HG03571 (cell line): ENCODE data around the gene CCDC148.
"Not testable (repeated sequence)": the region's sequence is repeated elsewhere in the genome, so short reads cannot be mapped to it uniquely, and the experiment has no call there.

Experiments
- ATAC-seq: cut with Tn5 transposase; IDR thresholded peaks from one replicate; pipeline ENCODE4 v1.9.1; 2021; ENCODE audit not compliant: unreplicated experiment

Gene CCDC148

DNA sequence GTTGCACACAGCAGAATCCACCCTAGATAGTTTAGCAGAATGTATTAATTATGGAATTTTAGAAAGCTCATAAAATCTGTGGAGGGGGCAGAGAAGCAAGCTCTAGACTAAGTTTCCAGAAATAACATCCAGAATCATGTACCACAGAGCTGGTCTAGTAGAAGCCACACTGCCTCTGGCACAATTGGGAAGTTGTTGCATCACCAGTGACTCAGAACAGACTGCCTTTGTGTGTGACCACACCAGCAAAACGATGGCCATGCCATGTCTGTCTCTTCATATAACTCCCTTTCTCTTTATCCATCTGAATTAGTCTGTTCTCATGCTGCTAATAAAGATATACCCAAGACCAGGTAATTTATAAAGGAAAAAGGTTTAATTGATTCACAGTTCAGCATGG is 158.9 kb downstream of the CCDC148 start:
- ATAC-seq: no peak

DNA sequence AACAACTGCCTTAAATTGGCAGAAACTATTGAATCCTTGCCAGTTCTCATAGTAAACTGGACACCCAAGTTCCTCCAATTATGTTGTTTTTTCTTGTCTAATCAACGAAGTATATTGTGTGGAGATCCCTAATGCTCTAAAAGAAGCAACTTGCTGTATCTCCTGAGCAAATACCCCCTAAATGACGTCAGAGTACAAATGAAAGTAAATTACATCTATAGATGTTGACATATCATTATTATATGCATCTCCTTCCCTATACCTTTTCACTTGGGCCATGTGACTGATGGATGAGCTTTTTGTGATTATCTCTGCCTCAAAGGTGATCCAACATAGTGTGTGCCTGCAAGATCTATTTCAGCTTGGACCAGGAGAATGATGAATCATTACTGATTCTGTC is 159.4 kb downstream of the CCDC148 start:
- no peak for ATAC-seq

DNA sequence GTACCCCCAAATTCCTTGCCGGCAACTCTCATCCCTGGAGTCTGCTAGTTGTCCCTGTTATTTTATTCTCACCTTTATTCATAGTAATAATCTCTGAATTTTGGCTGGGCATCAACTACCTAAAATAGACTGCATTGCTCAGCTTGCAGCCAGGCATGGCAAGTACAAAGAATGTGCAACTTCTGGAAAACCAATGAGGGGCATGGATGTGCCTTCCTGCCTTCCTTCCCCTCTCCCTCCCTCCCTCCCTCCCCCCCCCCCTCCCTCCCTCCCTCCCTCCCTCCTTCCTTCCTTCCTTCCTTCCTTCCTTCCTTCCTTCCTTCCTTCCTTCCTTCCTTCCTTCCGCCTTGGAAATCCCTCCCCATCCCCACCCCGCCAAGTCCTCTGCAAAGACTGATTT is 162.8 kb downstream of the CCDC148 start:
- ATAC-seq: no peak

DNA sequence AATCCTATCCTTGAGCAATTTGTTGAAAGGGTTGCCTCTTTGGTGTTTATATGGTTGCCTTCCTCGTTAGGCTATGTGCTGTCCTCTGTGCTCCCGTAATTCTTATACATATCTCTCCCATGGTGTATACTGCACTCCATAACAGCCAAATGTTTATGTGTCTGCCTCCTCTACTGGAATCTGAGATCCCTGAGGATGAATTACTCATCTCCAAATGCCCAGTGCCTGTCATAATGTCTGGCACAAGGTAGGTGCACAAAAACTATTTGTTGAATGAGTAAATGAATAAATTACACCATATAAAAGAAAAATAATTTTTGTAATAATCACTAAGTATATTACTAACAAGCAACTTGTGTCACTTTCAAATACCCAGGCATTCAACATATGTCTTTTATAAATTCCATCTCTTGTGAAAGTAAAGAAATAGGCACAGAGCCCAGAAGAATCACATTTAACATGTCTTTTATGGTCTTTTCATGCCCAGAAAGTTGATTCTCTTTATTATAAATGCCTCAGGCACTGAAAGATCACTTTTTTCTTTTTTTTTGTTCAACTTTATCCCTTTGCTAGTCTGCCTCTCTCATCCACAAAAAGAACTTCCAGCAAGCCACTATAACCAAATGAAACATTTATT is 164.9 kb downstream of the CCDC148 start:
- no peak for ATAC-seq

DNA sequence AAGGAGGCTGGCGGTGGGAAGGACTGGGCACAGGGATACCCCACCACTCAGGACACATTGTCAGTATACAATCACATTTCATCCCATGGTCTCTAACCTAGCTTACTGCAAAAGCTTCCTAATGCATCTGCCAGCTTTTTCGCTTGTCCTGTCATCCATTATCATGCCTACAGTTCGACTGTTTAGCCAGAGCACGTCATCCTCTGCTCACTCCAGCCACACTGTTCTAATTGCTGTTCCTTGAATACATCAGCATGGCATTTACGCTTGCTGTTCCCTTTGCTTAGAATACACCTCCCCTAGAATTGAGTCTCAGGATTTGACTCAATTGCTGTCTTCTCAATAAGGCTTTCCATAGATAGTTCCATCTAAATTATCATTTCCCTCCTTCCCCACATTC is 166.3 kb downstream of the CCDC148 start:
- ATAC-seq: no peak

DNA sequence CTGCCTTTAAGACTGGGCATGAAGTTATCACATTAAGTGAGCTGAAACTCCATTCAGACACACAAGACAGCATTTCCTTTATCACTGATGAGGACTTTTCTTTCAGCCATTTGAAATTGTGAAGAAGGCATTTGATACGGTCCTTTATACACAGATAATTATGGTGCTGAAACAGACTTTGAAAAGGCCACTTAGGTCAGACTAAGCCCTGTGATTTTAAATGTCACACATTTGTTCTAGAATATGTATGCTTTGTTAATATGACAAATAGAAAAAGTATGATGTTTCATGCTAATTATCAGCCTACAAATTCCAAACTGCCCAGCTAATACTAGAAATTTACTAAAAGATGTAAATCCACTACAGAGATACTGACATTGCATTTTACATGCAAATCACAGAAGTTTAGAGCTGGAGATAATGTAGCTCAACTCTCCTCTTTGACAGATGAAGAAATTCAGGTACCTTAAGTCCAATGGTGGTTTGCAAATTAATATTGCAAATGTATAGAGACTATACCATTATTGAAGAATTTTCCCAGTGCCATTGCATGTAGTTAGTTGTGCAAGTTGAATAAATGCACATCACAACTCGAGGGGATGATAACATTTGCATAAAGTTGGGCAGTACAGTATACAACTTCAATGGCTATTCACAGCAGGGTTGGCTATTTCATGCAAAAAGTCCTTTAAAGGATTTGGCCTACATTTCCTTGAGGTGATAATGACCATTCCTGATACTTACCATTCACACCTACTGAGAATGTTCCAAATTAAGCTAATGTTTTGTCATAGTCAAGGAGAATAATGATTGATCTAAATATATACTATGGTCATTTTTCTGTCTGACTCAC is 179.7 kb downstream of the CCDC148 start:
- ATAC-seq: no peak

DNA sequence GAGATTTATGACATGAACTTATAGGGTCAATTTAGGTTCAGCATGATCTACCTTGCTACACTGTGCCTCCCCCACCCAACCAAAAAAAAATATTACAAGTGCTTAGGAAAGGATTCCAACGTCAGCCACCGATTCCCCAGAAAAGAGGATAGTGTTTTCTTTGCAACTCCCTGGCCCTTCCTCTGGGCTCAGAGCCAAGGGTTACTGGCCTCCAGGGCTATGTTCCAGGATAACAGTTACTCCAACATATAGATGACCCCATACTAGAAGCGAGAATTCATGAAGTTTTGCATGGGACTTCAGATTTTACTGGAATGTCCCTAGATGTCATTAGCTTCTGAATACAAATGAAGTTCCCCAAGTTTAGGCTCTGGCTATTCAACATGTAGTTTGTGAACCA is 182.8 kb downstream of the CCDC148 start:
- ATAC-seq: no peak

DNA sequence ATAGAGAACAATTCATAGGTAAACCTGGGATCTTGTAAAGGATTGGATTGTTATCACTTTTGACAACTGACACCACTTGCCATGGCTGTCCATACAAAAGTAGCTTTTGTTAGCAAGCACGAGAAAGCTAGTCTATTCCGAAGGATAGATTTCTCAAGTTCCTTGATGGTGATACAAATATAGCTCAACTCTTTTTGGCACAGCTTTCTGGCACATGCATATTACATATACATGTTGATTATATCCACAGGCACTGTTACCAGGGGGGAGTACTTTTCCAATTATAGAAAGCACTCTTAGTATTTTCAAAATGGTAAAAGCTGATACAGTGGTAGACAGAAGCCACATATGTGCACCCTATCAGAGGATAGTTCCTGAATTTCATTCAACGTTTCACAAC is 186.0 kb downstream of the CCDC148 start:
- no peak for ATAC-seq

DNA sequence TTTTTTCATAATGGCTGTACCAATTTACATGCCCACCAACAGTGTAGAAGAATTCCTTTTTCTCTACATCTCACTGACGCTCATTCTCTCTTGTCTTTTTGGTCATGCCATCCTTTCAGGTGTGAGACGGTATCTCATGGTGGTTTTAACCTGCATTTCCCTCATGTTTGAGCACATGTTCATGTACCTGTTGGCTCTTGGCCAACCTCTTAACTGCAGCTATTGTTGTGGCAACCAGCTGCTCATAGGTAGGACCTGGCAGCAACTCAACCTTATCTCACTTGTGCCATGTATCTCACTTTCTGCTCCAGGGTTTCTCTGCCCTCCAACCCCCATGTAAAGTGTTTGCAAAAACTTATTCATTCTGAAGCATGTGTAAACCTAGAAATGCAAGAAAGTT is 187.4 kb downstream of the CCDC148 start:
- no peak for ATAC-seq

DNA sequence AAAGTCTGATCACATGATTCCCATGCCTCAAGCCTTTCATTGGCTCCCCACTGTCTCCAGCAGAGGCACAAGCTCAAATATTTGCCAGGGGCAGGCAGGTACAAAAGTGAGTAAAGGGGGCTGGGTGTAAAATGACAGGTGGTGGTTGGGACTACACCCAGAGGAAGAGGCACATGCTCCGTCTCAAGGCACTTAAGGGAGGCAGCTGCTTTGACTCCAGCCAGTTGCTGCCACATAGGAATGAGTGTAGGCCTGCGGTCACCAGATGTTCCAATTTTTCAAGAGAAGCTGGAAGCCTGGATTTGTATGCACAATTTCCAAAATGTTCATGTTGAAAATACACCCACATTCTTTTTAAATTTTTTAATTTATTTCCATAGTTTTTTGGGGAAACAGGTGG is 190.4 kb downstream of the CCDC148 start:
- no peak for ATAC-seq

DNA sequence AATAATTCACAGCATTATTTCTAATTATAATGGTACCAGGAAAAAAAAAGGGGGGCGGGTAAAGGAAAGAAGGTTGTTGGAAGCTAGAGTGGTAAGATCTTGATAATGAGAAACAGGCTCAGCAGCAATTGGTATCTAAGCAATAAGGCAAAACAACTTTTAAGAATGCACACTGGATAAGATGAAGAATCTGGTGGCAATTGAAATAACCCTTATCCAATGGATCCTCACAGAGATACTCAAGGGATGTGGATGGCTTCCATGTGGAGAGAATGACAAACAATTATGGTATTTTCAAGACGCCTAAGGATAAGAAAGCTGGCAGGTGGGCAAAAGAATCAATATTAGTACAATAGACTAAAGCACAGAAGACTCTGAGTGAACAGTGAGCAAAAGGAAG is 201.3 kb downstream of the CCDC148 start:
- no peak for ATAC-seq

DNA sequence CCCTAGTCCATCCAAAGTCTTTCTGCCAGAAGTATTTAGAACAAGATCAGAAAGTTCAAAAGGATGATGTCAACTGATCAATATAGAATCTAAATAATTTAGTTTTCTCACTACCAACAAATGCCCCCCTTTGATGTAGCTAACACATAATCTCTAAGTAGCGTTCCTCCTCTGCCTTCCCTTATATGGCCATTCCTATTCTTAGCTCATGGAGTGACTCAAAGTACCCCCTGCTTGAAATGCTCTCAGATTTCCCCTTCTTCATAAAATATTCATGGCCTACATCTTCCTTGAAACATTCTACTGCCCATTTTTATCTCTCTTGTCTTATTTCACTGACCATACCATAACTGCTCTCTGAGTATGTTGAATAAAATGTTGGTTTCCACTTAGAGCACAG is 203.4 kb downstream of the CCDC148 start:
- ATAC-seq: no peak

DNA sequence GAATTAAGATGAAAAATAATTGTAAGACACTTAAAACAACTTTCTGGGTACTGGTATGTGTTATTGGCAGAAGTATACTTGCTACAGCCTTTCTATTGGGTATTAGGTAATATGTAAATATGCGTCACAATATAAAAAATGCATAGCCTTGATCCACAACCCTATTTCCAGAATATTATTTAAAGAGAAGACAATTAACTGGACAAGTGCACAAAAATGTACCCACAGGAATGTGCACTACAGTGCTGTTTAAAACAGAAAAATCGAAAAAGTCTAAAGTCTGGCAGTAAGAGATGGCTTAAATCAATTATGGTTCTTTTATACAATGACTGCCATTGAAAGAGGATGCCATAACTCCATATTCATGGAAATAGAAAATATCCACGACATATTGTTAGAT is 205.2 kb downstream of the CCDC148 start:
- ATAC-seq: no peak

DNA sequence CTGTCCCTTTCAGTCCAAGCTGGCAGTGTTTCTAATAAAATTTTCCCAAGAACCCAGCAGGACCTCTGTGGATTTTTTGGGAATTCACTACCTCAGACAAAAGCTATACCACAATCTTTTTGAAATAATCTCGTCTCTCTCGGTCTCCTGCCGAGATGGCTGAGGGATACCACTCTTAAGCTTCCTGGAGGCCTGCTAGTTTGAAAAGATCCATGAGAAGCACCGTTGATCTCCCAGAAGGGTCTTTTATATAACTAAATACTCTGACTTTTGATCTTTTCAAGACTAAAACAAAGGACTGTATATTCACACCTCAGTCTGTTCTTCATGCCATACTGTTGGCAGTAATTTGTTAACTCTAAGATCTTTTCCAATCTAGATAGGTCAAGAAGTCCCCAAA is 213.2 kb downstream of the CCDC148 start:
- no peak for ATAC-seq

DNA sequence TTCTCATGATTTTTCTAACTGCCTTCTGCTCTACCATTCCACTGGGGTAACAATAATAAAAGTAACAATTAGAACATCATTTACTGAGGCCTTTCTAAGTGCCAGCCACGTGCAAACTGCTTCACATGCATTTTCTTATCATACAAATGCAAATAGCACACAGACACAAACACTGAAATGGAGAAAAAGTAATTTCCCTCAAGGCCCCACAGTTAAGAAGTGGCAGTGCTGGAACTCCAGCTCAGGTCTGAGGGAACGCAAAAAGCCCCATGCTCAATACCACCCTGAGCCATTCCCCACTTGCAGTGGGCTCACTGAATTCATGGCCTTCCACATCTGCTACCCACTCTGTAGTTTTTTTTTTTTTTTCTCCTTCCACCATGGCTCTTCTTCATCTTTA is 214.3 kb downstream of the CCDC148 start:
- no peak for ATAC-seq

DNA sequence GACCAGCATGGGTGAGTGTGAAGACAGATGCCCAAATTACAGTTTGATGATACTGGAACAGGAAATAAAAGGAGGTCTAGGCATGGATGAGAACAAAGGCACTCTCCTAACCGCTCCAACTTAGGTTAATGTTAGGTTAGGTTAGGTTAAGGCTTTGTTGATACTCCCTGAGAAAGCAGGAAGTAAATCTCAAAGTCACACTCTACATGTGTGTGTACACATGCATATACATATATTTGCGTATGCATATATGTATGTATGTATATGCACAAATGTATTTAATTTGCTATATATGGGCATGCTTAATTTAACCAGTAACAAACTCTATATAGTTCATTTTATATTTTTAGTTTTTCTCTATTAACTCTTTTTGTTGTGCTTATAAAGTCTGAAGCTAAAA is 215.6 kb downstream of the CCDC148 start:
- no peak for ATAC-seq

DNA sequence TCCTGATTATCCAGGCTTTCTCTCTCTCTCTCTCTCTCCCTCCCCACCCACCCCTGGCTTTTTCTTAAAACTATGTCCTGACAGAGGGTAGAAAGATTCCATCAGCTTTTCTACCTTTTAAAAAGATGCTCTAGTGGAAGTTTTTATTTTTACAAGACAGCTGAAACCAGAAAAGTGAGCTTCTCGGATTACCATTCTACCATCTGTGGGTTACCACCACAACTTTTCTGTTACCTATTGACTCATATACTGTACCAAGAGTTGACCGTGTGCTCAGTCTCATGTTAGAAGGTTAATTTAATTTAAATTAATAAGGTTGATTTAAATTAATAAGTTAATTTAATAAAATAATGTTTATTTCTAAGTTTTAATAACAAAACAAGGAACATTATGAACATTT is 217.3 kb downstream of the CCDC148 start:
- ATAC-seq: no peak

DNA sequence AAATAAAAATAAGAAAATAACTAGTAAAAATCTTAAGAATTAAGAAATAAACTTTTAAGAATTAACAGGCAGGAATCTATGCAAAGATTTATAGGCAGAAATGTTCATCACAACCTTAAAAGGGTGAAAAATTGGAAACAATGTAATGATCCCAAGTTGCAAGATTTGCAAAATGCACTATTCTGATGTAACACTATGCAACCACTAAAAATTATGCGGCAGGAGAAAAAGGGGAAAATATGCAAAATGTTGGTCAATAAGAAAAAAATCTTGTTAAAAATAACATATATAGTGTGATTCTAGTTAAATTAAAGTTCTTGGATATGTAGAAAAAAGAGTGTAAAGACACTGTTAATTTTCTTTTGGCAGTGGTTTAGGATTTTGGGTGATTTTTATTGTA is 222.1 kb downstream of the CCDC148 start:
- ATAC-seq: no peak

DNA sequence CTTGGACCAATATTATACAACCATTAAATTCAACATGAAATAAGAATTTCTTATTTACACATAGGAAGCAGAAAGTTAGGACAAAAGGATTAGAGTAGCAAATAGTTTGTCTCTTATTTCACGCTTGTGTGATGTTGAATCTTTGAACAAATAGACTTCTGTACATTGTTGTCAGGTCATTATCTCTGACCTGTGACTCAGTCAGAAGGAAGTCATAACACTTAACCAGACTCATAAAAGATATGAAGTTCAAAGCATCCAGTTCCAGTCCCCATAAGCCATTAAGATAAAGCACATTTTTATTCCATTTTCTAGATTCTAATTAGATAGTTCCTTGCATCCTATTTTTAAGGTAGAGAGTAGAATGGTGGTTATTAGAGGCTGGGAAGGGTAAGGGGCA is 224.1 kb downstream of the CCDC148 start:
- no peak for ATAC-seq

DNA sequence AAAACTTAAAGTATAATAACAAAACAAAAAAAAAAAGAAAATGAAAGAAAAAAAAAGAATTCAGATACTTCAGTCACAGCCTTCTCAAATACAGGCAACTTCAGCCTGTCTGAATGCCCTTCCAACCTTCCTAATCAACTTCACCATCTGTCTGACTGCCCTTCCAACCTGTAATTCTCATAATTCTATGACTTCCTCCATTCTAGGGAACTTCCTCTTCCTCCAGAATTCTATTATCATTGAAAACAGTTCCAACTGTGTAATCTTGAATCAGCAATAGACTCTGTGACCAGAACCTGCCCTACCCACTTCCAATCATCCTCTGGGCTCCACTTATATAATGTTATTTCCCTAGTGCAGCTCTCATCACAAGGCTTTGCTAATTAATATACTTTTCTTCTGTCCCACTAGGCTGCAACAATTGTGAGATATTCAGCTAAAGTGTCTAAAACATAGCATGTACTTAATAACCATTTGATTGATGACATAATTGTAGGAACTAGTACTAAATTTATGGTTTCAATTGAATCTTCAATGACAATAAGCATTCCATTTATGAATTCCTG is 227.5 kb downstream of the CCDC148 start:
- ATAC-seq: no peak

DNA sequence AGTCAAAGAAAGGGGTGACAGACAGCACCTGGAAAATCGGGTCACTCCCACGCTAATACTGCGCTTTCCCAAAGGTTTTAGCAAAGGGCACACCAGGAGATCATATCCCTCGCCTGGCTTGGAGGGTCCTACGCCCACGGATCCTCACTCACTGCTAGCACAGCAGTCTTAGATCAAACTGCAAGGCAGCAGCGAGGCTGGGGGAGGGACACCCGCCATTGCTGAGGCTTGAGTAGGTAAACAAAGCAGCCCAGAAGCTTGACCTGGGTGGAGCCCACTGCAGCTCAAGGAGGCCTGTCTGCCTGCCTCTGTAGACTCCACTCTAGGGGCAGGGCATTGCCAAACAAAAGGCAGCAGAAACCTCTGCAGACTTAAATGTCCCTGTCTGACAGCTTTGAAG is 233.5 kb downstream of the CCDC148 start:
- ATAC-seq: not testable (repeated sequence)
